ENCODE results near the gene ACAD11.
A peak's percentile ranks its signal among the peaks of the same experiment; 100 is the strongest.

Gene ACAD11

GRCh38 chr3:132550579-132551305, 108.9 kb downstream of the ACAD11 start:
- DNase-seq: no peak

- no peak for DNase-seq
These were observed 109.6 kb downstream of the ACAD11 start for GRCh38 chr3:132549890-132550578.

GRCh38 chr3:132549169-132549568, 110.4 kb downstream of the ACAD11 start:
- no peak for DNase-seq

DNA sequence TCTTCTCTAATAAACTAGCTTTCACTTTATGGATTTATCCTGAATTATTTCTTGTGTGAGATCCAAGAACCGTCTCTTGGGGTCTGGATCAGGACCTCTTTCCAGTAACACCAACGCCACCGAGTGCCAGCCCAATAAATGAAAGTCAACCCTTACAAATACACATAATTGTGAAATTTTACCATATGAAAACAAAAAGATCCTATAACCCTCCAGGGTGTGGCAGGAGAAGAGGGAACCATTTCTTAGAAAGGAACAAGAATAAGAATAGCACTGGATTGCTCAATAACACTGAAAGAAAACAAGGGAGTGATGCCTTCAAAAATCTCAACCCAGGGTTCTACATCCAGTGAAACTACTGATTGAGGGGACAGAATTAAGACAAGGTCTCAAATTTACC, 114.1 kb downstream of the ACAD11 start:
- DNase-seq: no peak

- no peak for DNase-seq
These were observed 115.5 kb downstream of the ACAD11 start for GRCh38 chr3:132544130-132544529.

GRCh38 chr3:132543011-132543739, 116.4 kb downstream of the ACAD11 start:
- DNase-seq: no peak

DNA sequence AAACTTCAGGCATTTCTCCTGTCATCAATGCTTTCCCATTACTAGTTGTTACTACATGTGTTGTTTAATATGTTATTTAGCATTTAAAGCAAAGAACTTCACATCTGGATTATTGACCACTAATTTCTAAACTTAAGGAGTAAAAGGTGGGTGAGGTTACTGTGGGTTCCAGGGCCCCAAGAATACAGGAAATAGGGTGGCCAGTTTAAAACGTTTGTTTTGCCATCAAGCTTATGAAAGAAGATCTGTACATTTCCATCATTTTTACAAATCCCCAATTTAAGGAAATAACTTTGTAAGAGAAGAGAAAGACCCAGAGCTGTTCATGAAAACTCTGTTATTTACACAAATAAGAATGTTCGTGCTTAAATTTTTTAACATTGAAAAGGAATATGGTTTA, 117.0 kb downstream of the ACAD11 start:
- no peak for DNase-seq

- DNase-seq: no peak
These were observed 119.9 kb downstream of the ACAD11 start for GRCh38 chr3:132539681-132540080.

- DNase-seq: no peak
These were observed 121.5 kb downstream of the ACAD11 start for GRCh38 chr3:132538072-132538471.

- no peak for DNase-seq
These were observed 122.3 kb downstream of the ACAD11 start for GRCh38 chr3:132537297-132537696.

DNA sequence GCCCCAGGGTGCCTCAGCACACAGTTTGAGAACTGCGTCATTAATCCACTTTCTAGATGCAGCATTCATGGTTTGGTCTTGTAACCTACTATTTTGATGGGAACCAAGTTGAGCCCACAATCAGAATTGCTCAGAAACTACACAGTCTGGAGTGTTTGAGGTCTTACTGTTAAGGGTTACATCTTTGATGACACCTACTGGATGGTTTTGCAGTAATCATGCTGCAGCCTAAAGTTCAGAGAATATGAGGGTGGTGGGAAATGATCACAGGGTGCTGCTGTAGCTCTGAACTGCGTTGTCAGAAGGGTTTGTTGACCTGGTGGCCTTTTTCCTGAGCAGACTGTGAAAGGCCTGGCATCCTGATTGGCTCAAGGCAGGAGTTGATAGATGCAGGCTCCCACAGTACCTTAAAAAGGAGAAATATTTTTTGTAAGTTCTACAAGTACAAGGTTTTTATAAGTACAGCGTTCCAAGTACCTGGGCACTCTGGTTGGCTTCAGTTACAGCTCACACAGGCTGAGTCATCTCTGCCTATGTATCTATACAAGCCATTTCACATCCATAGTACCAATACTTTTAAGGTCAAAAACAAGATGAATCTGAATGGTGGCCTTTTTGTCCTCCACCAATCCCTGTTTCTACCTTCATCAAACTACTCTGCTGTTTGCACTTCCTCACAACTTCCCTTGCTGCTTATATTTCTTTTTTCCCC, 123.0 kb downstream of the ACAD11 start:
- no peak for DNase-seq

DNA sequence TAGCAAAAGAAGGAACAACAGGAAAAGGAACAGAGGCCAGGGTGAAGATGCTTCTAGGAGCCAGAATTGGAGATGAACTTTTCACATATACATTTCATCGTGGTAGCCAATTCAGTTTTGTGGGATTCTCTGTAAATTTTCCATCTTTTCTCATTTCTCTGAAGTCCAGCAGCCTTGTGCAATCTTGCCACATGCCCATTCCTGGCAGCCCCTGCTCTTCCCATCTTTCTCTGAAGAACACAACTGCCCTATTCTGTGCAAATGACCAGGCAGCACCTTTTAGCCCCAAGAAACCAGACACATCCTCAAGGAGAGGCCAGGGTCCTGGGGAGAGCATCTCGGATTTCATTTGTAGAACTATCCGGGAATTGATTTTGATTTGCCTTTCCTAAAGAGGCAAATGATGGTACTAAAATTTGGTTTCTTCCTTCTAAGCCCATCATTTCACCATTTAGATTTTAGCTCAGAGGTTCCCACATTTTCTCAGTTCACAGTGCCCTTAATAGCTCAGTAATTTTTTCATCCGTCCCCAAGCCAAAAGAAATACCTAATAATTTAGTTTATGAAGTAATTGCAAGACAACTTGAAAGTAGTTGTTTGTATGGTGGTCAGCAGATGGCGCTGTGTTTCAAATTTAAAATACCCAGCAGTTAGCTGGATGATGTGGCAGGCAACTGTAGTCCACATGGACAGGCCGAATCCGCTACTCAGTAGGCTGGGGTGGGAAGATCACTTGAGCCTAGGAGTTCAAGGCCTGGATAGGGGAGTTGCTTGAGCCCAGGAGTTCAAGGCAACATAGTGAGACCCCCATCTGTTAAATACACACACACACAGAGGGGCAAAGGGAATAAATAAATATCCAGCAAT, 123.8 kb downstream of the ACAD11 start:
- peak in 4 of 5 donors; percentile 12 to 53 (median 35) for DNase-seq

- DNase-seq: no peak
These were observed 129.0 kb downstream of the ACAD11 start for GRCh38 chr3:132530624-132531023.

- DNase-seq: peak in 1 of 5 donors; percentile 16
These were observed 137.3 kb downstream of the ACAD11 start for GRCh38 chr3:132522353-132522752.

- no peak for DNase-seq
These were observed 137.7 kb downstream of the ACAD11 start for GRCh38 chr3:132521901-132522300.

DNA sequence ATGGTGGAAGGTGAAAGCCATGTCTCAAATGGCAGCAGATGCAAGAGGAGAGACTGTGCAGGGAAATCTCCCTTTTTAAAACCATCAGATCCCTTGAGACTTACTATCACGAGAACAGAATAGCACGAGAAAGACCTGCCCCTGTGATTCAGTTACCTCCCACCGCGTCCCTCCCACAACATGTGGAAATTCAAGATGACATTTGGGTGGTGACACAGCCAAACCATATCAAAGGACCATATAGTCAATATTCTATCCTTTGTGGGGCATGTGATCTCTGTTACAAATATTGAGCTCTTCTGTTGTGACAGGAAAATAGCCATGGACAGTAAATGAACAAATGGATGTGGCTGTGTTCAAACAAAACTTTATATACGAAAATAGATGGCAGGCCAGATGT, 139.7 kb downstream of the ACAD11 start:
- DNase-seq: no peak

DNA sequence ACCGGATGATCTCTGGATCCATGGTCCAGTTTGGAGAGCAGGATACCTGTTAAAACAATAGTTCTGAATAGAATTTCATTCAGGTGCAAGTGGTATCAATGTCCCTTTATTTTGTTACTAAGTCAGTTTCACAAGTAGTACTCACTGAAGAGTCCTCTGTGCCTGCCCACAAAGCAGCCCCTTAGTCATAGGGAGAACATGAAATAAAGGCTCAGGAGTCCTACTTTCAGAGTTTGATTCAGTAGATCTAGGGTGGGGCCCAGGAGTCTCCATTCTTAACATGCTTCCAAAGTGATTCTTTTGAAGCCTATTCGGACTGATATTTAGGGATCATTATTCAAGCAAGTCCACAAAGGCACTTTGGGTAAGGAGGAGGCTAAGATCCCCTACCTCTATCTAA, 142.3 kb downstream of the ACAD11 start:
- no peak for DNase-seq

- no peak for DNase-seq
These were observed 146.6 kb downstream of the ACAD11 start for GRCh38 chr3:132513057-132513456.

GRCh38 chr3:132509506-132509905, 150.1 kb downstream of the ACAD11 start:
- DNase-seq: no peak

GRCh38 chr3:132509096-132509495, 150.5 kb downstream of the ACAD11 start:
- DNase-seq: no peak
